Esophagus muscularis mucosa (tissue), 4 donors: ENCODE results near the gene KRTAP5-10. TPM values are rescaled to one million over a fixed set of nuclear protein-coding genes. Genes with fewer than 3 reads are reported as not detected.

ENCODE experiments used
- DNase-seq: peaks from one replicate; pipeline ENCODE4 v3.0.0-alpha.2; 2017; ENCODE audit errors: extremely low spot score
- H3K27ac ChIP-seq, 4 donors: fragments of 200-600 bp; sonication (generic); replicated peaks in 1 of 4; 1 replicate in 3 of 4; 2 replicates in 1 of 4; pipeline ENCODE4 v1.5.1; 2016 to 2019; ENCODE audit warnings: mild to moderate bottlenecking in 1 of 4
- H3K27me3 ChIP-seq, 4 donors: fragments of 200-600 bp; sonication (generic); one replicate each; pipeline versions ENCODE4 v1.5.1 to v1.6.0; 2016 to 2019
- H3K36me3 ChIP-seq, 4 donors: fragments of 200-600 bp; sonication (generic); one replicate each; pipeline ENCODE4 v1.5.1; 2016 to 2019
- H3K4me1 ChIP-seq, 4 donors: fragments of 200-600 bp; sonication (generic); one replicate each; pipeline ENCODE4 v1.5.1; 2016 to 2019
- H3K4me3 ChIP-seq, 4 donors: fragments of 200-600 bp; sonication (generic); 1 replicate in 2 of 4; 2 replicates in 2 of 4; pipeline ENCODE4 v1.5.1; 2016 to 2019; ENCODE audit warnings: mild to moderate bottlenecking in 4 of 4, moderate library complexity in 1 of 4
- H3K9me3 ChIP-seq, 4 donors: fragments of 200-600 bp; sonication (generic); 1 replicate in 3 of 4; 2 replicates in 1 of 4; pipeline ENCODE4 v1.5.1; 2016 to 2019
- EP300 ChIP-seq: sonication (generic); formaldehyde crosslinking; IDR thresholded peaks from one replicate; pipeline ENCODE4 v1.6.1; 2017; ENCODE audit warnings: antibody characterized with exemption
- POLR2A ChIP-seq: fragments of 450-650 bp; IDR thresholded peaks from one replicate; pipeline ENCODE4 v1.6.1; 2017; ENCODE audit warnings: antibody characterized with exemption, moderate library complexity, mild to moderate bottlenecking, low read depth
- POLR2AphosphoS5 ChIP-seq, 2 donors: sonication (generic); formaldehyde crosslinking; IDR thresholded peaks; one replicate each; pipeline ENCODE4 v1.6.1; 2017; ENCODE audit warnings: antibody characterized with exemption in 2 of 2
- WGBS: methylation state at CpG from one replicate; pipeline ENCODE4 v1.1.5; 2018; 5-methylcytosine and 5-hydroxymethylcytosine counted together
- intact Hi-C: fragments of 100-400 bp; cut with DNase I; formaldehyde crosslinking; loops from one replicate; pipeline ENCODE4 v1.15.1; 2023
- total RNA-seq, 4 donors: library from RNA; depleted of rRNA; stranded (reverse); fragments of >200 nt; gene quantifications; one replicate each; pipeline versions ENCODE4 v1.1.0 to v1.2.1, GENCODE V29; 2016
- TF ChIP-seq, protein P1 (sequence below), 3 experiments: fragments of 200-600 bp in 2 of 3; fragments of 450-650 bp in 1 of 3; sonication (generic) in 2 of 3; IDR thresholded peaks; one replicate each; pipeline ENCODE4 v1.5.1; 2017 to 2019; ENCODE audit warnings: antibody characterized with exemption in 3 of 3, mild to moderate bottlenecking in 2 of 3, moderate library complexity in 1 of 3

KRTAP5-10 gene
- total RNA-seq, 4 donors from 2014 or later: not detected

DNA sequence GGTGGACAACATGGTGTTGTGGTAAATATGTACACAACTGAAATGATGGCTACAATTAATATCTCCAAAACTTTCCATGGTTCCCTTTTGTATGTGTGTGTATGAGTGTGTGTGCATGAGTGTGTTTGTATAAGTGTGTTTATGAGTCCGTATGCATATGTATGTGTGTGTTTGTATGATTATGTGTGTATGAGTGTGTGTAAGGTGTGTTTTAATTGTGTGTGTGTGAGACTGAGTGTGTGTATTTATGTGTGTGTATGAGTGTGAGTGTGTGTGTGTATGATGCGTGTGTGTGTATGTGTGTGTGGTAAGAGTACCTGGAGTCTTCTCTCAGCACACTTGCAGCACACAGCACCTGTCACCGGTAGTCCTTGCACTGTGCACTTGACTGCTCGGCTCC is 9.3 kb upstream of the KRTAP5-10 start:
- Histone ChIP-seq H3K4me1 (no peaks in the 10 kb centered on the region), H3K27me3 (peaks cover 0 to 10% (median 0%) of the 10 kb centered on the region in 4 donors), H3K27ac (no peak overlapping the region), H3K36me3 (no peaks in the 10 kb centered on the region), H3K9me3 (no peaks in the 10 kb centered on the region), H3K4me3 (no peak overlapping the region)
- TF ChIP-seq POLR2AphosphoS5 (IDR thresholded peaks at IDR 0.05) (no peak), POLR2A (no peak), EP300 (no peak)
- TF ChIP-seq, protein P1, sequence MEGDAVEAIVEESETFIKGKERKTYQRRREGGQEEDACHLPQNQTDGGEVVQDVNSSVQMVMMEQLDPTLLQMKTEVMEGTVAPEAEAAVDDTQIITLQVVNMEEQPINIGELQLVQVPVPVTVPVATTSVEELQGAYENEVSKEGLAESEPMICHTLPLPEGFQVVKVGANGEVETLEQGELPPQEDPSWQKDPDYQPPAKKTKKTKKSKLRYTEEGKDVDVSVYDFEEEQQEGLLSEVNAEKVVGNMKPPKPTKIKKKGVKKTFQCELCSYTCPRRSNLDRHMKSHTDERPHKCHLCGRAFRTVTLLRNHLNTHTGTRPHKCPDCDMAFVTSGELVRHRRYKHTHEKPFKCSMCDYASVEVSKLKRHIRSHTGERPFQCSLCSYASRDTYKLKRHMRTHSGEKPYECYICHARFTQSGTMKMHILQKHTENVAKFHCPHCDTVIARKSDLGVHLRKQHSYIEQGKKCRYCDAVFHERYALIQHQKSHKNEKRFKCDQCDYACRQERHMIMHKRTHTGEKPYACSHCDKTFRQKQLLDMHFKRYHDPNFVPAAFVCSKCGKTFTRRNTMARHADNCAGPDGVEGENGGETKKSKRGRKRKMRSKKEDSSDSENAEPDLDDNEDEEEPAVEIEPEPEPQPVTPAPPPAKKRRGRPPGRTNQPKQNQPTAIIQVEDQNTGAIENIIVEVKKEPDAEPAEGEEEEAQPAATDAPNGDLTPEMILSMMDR (IDR thresholded peaks at IDR 0.05): no peak
- WGBS: 81% methylated on average over 4 of the region's 4 CpGs
- DNase-seq: no peak
- intact Hi-C loops: no loop called here

DNA sequence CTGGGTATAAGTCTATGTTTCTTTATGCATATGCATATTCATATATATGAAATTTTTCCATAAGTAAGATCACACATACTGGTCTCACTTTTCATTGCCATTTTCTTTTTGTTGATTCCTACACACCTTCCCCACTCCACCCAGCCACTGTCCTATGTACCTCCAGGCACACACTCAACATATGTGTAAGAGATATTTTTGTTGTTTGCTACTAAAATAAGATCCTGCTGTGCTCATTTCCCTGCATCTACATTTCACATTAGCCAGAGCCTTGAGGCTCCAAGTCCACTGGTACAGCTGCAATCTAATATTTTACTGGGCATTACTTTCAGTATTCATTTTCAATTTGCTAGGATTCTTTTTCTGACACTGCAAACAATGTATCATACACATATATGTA is 8.1 kb upstream of the KRTAP5-10 start:
- H3K4me3 ChIP-seq: no peak overlapping the region
- peaks cover 0 to 10% (median 0%) of the 10 kb centered on the region in 4 donors for H3K27me3 ChIP-seq
- peaks cover 0 to 4% (median 0%) of the 10 kb centered on the region in 4 donors for H3K9me3 ChIP-seq
- H3K4me1 ChIP-seq: no peaks in the 10 kb centered on the region
- no peak for DNase-seq
- H3K36me3 ChIP-seq: no peaks in the 10 kb centered on the region
- TF ChIP-seq POLR2AphosphoS5 (IDR thresholded peaks at IDR 0.05) (no peak), POLR2A (no peak), EP300 (no peak)
- TF ChIP-seq, protein P1 (IDR thresholded peaks at IDR 0.05): no peak
- intact Hi-C loops: no loop called here
- H3K27ac ChIP-seq: no peak overlapping the region

DNA sequence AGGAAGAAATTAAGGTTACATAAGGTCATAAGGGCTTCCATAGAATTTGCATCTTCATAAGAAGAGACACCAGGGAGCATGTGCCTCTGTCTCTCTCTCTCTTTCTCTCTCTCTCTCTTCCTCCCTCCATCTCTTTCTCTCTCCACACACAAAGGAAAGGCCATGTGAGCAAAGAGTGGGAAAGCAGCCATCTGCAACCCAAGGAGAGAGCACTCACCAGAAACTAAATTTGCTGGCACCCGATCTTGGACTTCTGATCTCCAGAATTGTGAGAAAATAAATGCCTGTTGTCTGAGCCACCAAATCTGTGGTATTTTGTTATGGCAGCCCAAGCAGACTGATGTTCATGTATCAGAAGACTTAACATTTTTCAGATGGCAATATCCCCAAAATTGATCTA is 6.4 kb upstream of the KRTAP5-10 start:
- H3K4me3 ChIP-seq: no peak overlapping the region
- no peak overlapping the region for H3K27ac ChIP-seq
- no peak for TF ChIP-seq POLR2AphosphoS5 (IDR thresholded peaks at IDR 0.05)
- no peaks in the 10 kb centered on the region for H3K4me1 ChIP-seq
- no peak for DNase-seq
- H3K9me3 ChIP-seq: peaks cover 0 to 4% (median 0%) of the 10 kb centered on the region in 4 donors
- peaks cover 0 to 17% (median 0%) of the 10 kb centered on the region in 4 donors for H3K27me3 ChIP-seq
- 81% methylated on average over 1 of the region's 1 CpG for WGBS
- H3K36me3 ChIP-seq: no peaks in the 10 kb centered on the region
- intact Hi-C loops: no loop called here

DNA sequence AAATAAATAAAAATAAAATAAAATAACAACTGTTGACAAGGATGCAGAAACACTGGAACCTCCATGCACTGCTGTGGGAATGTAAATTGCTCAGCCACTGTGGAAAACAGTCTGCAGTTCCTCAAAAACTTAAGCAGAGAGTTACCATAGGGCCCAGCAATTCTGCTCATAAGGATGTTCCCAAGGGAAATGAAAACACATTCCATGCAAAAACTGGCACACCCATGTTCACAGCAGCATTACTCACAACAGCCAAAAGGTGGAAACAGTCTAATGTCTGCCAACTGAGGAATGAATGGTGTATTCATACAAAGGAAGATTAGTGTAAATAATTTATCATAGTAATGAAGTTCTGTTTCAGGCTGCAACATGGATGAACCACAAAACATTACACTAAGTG is 3.2 kb upstream of the KRTAP5-10 start:
- Histone ChIP-seq H3K4me3 (no peak overlapping the region), H3K27ac (no peak overlapping the region), H3K9me3 (peaks cover 0 to 4% (median 0%) of the 10 kb centered on the region in 4 donors), H3K4me1 (no peaks in the 10 kb centered on the region), H3K27me3 (peaks cover 0 to 34% (median 0%) of the 10 kb centered on the region in 4 donors), H3K36me3 (no peaks in the 10 kb centered on the region)
- no peak for DNase-seq
- intact Hi-C loops: no loop called here
- no peak for TF ChIP-seq POLR2AphosphoS5 (IDR thresholded peaks at IDR 0.05)
- TF ChIP-seq EP300: no peak
- no peak for TF ChIP-seq POLR2A
- TF ChIP-seq, protein P1 (IDR thresholded peaks at IDR 0.05): no peak

DNA sequence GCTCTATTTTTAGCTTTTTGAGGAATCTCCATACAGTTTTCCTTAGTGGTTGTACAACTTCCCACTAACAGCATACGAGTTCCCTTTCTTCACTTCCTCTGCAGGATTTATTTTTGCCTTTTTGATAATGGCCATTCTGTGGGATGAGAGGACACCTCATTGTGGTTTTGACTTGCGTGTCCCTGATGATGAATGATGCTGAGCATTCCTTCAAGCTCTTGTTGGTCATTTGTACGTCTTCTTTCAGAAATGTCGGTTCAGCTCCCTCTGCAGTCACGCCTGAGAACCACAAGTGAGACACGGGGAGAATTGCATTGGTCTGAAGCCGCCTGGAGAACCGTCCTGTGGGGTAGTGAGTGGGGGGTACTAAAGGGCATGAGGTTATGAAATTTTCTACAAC is 2.0 kb upstream of the KRTAP5-10 start:
- peaks cover 0 to 4% (median 0%) of the 10 kb centered on the region in 4 donors for H3K9me3 ChIP-seq
- intact Hi-C loops: no loop called here
- H3K4me3 ChIP-seq: no peak overlapping the region
- H3K4me1 ChIP-seq: no peaks in the 10 kb centered on the region
- no peaks in the 10 kb centered on the region for H3K36me3 ChIP-seq
- no peak for TF ChIP-seq EP300
- TF ChIP-seq, protein P1 (IDR thresholded peaks at IDR 0.05): peak in 1 of 3 experiments; percentile 3
- no peak for DNase-seq
- peaks cover 0 to 34% (median 0%) of the 10 kb centered on the region in 4 donors for H3K27me3 ChIP-seq
- H3K27ac ChIP-seq: no peak overlapping the region
- 21% methylated on average over 8 of the region's 8 CpGs for WGBS
